Measurements from ENCODE around the gene CBR3.

DNA sequence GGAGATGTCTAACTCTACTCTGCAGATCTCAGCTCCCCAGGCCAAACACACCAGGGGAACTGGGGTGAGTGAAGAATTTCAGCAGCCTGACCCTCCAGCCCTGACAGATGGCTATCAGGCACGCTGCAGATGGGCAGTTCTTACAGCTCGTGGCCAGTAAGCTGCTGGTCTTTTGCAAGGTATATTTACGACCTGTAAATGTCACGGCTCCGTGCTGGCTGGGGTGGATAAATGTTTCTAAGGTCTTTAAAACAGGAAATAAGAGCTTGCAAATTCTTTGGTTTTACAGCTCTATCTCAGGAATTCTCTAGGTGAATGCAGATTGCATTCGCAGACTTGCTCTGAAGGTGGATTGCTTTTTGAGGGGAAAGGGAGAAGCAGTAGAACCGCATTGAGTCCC, 31.8 kb downstream of the CBR3 start:
- TF ChIP-seq, protein P1, sequence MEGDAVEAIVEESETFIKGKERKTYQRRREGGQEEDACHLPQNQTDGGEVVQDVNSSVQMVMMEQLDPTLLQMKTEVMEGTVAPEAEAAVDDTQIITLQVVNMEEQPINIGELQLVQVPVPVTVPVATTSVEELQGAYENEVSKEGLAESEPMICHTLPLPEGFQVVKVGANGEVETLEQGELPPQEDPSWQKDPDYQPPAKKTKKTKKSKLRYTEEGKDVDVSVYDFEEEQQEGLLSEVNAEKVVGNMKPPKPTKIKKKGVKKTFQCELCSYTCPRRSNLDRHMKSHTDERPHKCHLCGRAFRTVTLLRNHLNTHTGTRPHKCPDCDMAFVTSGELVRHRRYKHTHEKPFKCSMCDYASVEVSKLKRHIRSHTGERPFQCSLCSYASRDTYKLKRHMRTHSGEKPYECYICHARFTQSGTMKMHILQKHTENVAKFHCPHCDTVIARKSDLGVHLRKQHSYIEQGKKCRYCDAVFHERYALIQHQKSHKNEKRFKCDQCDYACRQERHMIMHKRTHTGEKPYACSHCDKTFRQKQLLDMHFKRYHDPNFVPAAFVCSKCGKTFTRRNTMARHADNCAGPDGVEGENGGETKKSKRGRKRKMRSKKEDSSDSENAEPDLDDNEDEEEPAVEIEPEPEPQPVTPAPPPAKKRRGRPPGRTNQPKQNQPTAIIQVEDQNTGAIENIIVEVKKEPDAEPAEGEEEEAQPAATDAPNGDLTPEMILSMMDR (IDR thresholded peaks at IDR 0.05 in 4 of 5, conservative IDR thresholded peaks at IDR 0.05 in 1 of 5): no peak
- TF ChIP-seq POLR2A (IDR thresholded peaks at IDR 0.05): no peak
